Neuronal stem cell (in vitro differentiated cells): ENCODE measurements around the gene SPEM2.
A peak's percentile ranks its signal among the peaks of the same experiment; 100 is the strongest.

Experiments used
- DNase-seq: peaks from one replicate; pipeline ENCODE4 v3.0.0-alpha.2; 2013; ENCODE audit warnings: low spot score
- H2AFZ ChIP-seq: one replicate; pipeline ENCODE4 v1.6.1; 2013; ENCODE audit warnings: mild to moderate bottlenecking, low read length, inconsistent platforms
- H2AK5ac ChIP-seq: 2 replicates; pipeline ENCODE4 v1.6.1; 2013; ENCODE audit warnings: low read depth, mild to moderate bottlenecking, inconsistent platforms, low read length, moderate library complexity, mixed read lengths
- H2BK120ac ChIP-seq: 2 replicates; pipeline ENCODE4 v1.6.1; 2013; ENCODE audit warnings: low read depth, mild to moderate bottlenecking, inconsistent platforms, low read length, moderate library complexity, mixed read lengths
- H2BK12ac ChIP-seq: one replicate; pipeline ENCODE4 v1.6.1; 2013; ENCODE audit warnings: low read length, inconsistent platforms
- H2BK15ac ChIP-seq: 2 replicates; pipeline ENCODE4 v1.6.1; 2013; ENCODE audit warnings: mild to moderate bottlenecking, low read length, inconsistent platforms, mixed read lengths
- H2BK5ac ChIP-seq: one replicate; pipeline ENCODE4 v1.6.1; 2013; ENCODE audit warnings: inconsistent platforms, mild to moderate bottlenecking, low read length, moderate library complexity
- H3K14ac ChIP-seq: one replicate; pipeline ENCODE4 v1.6.1; 2013; ENCODE audit warnings: low read length, inconsistent platforms
- H3K18ac ChIP-seq: 2 replicates; pipeline ENCODE4 v1.6.1; 2013; ENCODE audit warnings: low read length, inconsistent platforms
- H3K23ac ChIP-seq: 2 replicates; pipeline ENCODE4 v1.6.1; 2013; ENCODE audit warnings: low read depth, mild to moderate bottlenecking, mixed read lengths, low read length, inconsistent platforms; ENCODE audit not compliant: poor library complexity
- H3K27ac ChIP-seq: replicated peaks from 3 replicates; pipeline ENCODE4 v1.5.1; 2013; ENCODE audit warnings: low read length, inconsistent platforms
- H3K27me3 ChIP-seq, 3 experiments: 2 replicates each; pipeline ENCODE4 v1.6.1; 2013; ENCODE audit warnings: low read length in 3 of 3, mild to moderate bottlenecking in 2 of 3, inconsistent platforms in 1 of 3, low read depth in 1 of 3, mixed read lengths in 1 of 3, moderate library complexity in 1 of 3; ENCODE audit not compliant: control insufficient read depth in 3 of 3, insufficient read depth in 3 of 3
- H3K36me3 ChIP-seq, 2 donors: replicated peaks in 1 of 2; 2 replicates each; pipeline ENCODE4 v1.6.1; 2013; ENCODE audit warnings: low read length in 2 of 2; ENCODE audit not compliant: control insufficient read depth in 2 of 2, insufficient read depth in 2 of 2
- H3K4ac ChIP-seq: 2 replicates; pipeline ENCODE4 v1.6.1; 2013; ENCODE audit warnings: inconsistent platforms, mild to moderate bottlenecking, low read length, moderate library complexity
- H3K4me1 ChIP-seq, 2 donors: 1 replicate in 1 of 2; 2 replicates in 1 of 2; pipeline ENCODE4 v1.6.1; 2013; ENCODE audit warnings: low read length in 2 of 2, low read depth in 1 of 2; ENCODE audit not compliant: control insufficient read depth in 2 of 2, insufficient read depth in 1 of 2
- H3K4me2 ChIP-seq: one replicate; pipeline ENCODE4 v1.6.1; 2013; ENCODE audit warnings: mild to moderate bottlenecking, low read length, inconsistent platforms; ENCODE audit not compliant: insufficient read depth, poor library complexity, severe bottlenecking
- H3K4me3 ChIP-seq, 2 donors: 2 replicates each; pipeline ENCODE4 v1.5.1; 2013; ENCODE audit warnings: low read length in 2 of 2, mild to moderate bottlenecking in 2 of 2, inconsistent platforms in 1 of 2, moderate library complexity in 1 of 2
- H3K79me1 ChIP-seq: one replicate; pipeline ENCODE4 v1.6.1; 2013; ENCODE audit warnings: low read depth, mild to moderate bottlenecking, inconsistent platforms, low read length, moderate library complexity
- H3K9ac ChIP-seq: one replicate; pipeline ENCODE4 v1.6.1; 2013; ENCODE audit warnings: mild to moderate bottlenecking, low read depth, low read length, inconsistent platforms; ENCODE audit not compliant: poor library complexity
- H3K9me3 ChIP-seq, 2 donors: replicated peaks in 1 of 2; 2 replicates each; pipeline versions ENCODE3 to v1.6.1; 2013; ENCODE audit warnings: low read length in 2 of 2, mild to moderate bottlenecking in 2 of 2, inconsistent platforms in 1 of 2, low read depth in 1 of 2, mixed read lengths in 1 of 2, moderate library complexity in 1 of 2; ENCODE audit not compliant: control insufficient read depth in 2 of 2, insufficient read depth in 1 of 2
- H4K8ac ChIP-seq: one replicate; pipeline ENCODE4 v1.6.1; 2013; ENCODE audit warnings: low read depth, mild to moderate bottlenecking, inconsistent platforms, low read length, moderate library complexity
- H4K91ac ChIP-seq: one replicate; pipeline ENCODE4 v1.6.1; 2013; ENCODE audit warnings: low read length, low read depth, mild to moderate bottlenecking, inconsistent platforms; ENCODE audit not compliant: poor library complexity
- WGBS, 2 donors: extraction: QIAGEN DNeasy Blood & Tissue Kit; methylation state at CpG; one replicate each; pipeline ENCODE4 v1.1.7; 2013; ENCODE audit warnings: missing lambda C conversion rate in 2 of 2, mixed read lengths in 1 of 2; ENCODE audit not compliant: insufficient read length in 2 of 2, insufficient replicate concordance in 1 of 2; ENCODE audit errors: extremely low coverage in 2 of 2; 5-methylcytosine and 5-hydroxymethylcytosine counted together

Gene SPEM2

DNA sequence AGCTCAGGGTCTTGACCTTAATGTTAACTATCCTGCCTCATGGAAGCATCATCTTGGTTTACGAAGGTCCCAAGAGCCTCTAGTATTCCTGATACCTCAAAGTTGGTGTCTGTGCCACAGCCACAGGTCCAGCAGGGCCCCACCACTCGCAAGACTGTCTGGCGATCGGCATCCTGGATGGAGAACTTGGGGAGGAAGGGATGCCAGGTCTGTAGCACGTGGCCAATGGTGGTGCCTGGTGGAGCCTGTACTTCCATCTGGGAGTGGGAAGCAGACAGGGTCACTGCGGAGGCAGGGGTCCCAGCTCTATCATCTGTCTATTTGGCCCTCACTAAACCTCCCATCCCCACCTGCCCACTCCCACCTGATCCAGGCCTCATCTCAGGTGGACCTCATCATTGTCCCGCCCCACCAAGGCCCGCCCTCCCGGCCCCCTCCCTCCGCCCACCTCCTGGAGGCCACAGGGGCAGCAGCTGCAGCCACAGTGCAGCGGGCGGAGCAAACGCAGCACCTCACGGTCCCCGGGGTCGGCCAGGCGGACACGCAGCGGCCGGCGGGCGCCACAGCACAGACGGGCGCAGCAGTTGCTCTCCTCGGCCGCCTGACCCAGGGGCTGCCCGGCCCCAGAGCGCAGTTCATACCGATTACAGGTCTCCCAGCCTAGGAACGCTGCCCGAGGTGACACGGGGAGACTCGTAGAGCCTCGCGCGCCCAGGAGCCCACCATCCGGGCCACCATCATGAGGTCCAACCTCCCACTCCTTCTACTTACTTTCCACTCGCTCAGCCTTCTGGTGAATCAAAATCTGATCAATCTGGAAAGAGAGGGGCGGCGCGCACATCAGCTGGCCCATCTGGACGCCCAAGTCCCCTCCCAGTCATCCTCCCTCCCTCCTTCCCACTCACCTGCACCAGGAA, 32.5 kb upstream of the SPEM2 start:
- no peak overlapping the region for H2BK5ac ChIP-seq
- H4K8ac ChIP-seq, result no peak overlapping the region
- no peaks in the 10 kb centered on the region for H3K27me3 ChIP-seq
- H2BK12ac ChIP-seq, result no peak overlapping the region
- H2AFZ ChIP-seq, result no peak overlapping the region
- peak overlapping the region; percentile 21 for H3K23ac ChIP-seq
- peaks cover 13 to 38% of the 10 kb centered on the region in 2 donors for H3K36me3 ChIP-seq
- WGBS, 2 donors, result no CpG with 5 or more reads among the region's 42 CpGs
- H2BK15ac ChIP-seq, result no peak overlapping the region
- no peak overlapping the region for H4K91ac ChIP-seq
- DNase-seq, result no peak
- H3K4me2 ChIP-seq, result peak overlapping the region; percentile 99
- H3K27ac ChIP-seq, result no peak overlapping the region
- peak overlapping the region; percentile 56 to 88 for H3K4me3 ChIP-seq
- no peak overlapping the region for H3K9ac ChIP-seq
- H3K4ac ChIP-seq, result no peak overlapping the region
- peak overlapping the region; percentile 94 for H3K18ac ChIP-seq
- H2BK120ac ChIP-seq, result no peak overlapping the region
- peaks cover 3 to 7% of the 10 kb centered on the region in 2 donors for H3K4me1 ChIP-seq
- peaks cover 0 to 1% of the 10 kb centered on the region in 2 donors for H3K9me3 ChIP-seq
- peak overlapping the region; percentile 83 for H2AK5ac ChIP-seq
- no peak overlapping the region for H3K14ac ChIP-seq
- H3K79me1 ChIP-seq, result no peaks in the 10 kb centered on the region

DNA sequence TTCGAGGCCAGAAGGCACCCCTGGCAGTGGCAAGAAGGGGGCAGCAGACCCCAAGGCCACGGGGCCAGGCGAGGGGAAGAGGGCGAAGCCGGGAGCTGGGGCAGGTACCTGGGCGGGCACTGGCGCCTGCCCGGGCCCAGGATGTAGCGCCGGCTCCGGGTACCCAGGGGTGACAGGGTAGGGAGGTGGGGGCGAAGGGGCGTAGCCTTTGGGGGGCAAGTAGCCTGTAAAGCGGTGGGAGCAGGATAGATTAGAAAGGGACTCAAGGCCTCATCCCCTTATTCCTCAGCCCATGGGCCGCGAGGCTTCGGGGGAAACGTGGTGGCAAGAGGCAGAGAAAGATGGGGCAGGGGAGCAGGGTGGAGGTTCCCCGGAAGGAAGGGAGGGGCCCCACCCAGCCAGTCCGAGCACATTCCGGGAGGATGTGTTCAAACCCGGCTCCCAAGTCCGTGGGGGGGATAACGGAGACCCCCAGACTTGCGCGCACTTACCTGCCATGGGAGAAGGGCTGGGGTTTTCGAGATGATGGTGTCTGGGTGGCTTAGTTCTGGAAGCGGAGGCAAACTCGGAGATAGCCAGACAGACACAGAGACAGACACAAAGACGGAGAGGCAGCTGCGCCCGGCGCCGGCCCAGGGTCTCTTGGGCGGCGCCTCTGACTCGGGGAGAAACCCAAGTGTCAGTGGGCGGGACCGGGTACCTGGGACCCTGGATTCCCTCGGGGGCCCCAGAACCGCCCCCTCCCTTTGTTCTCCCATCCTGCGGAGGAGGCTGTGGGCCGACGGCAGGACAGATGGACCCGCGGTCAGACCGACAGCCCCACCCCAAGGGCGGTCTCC, 31.6 kb upstream of the SPEM2 start:
- Histone ChIP-seq H4K91ac (no peak overlapping the region), H3K14ac (no peak overlapping the region), H3K4me2 (peak overlapping the region; percentile 99), H2AK5ac (peak overlapping the region; percentile 64), H3K27me3 (no peaks in the 10 kb centered on the region), H3K9ac (peak overlapping the region; percentile 82), H3K36me3 (peaks cover 13 to 35% of the 10 kb centered on the region in 2 donors), H3K4ac (peak overlapping the region; percentile 78), H3K79me1 (no peaks in the 10 kb centered on the region), H3K27ac (no peak overlapping the region), H3K9me3 (peaks cover 0 to 1% of the 10 kb centered on the region in 2 donors), H2AFZ (peak overlapping the region; percentile 97), H3K23ac (peak overlapping the region; percentile 21), H4K8ac (no peak overlapping the region), H3K4me1 (peaks cover 3 to 7% of the 10 kb centered on the region in 2 donors), H2BK15ac (no peak overlapping the region), H3K18ac (peak overlapping the region; percentile 91), H3K4me3 (peak overlapping the region; percentile 56 to 88), H2BK12ac (no peak overlapping the region), H2BK5ac (peak overlapping the region; percentile 100), H2BK120ac (peak overlapping the region; percentile 82)
- DNase-seq, result no peak
- WGBS, 2 donors, result no CpG with 5 or more reads among the region's 48 CpGs

DNA sequence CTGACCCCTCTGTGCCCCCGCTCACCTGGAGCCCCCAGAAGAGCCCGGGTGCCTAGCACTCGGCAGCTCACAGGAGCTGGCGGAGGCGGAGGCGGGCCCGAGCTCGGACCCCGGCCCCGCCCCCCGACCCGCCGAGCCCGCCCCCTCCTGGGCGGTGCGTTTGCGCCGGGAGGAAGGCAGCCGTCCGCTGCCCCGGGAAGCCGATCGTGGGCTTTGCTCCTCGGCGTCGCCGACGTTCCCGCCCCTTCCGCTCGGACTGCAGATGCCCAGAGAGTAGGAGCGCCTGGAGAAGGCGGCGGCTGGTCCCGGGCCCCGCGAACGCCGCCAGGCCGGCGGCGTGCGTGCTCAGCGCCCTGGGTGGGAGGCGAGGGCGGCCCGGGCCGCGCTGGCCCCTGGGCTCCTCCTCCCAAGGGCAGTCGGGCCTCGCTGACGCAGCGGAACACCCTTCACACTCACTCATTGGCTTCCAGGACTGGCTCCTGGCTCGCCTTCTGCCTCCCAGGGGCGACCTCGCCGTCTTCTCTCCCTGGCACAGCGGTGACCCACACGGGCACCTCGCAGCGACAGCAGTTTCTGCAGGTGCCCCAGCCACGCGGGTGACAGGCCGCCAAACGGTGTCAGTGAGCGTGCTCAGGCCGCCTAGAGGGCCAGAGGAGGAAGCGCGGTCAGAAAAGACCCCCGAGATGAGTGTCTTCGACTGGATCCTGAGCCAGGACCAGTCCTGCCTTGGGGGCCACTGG, 30.8 kb upstream of the SPEM2 start, which contains the start of gene PLSCR3:
Gene PLSCR3 (minus strand): TSS at position 74 of the 740 bp plus-strand sequence. CDS start 415 bp downstream, outside the sequence.
- Histone ChIP-seq H3K14ac (peak within 1 kb of the TSS; percentile 94), H3K9me3 (peaks cover 0 to 1% of the 10 kb centered on the region in 2 donors), H3K23ac (peak within 1 kb of the TSS; percentile 73), H4K91ac (no peak within 1 kb of the TSS), H4K8ac (no peak within 1 kb of the TSS), H3K27ac (peak within 1 kb of the TSS; percentile 94), H2BK120ac (peak within 1 kb of the TSS; percentile 82), H3K4me1 (peaks cover 3 to 7% of the 10 kb centered on the region in 2 donors), H2AFZ (peak within 1 kb of the TSS; percentile 97), H3K4me3 (peak within 1 kb of the TSS; percentile 56 to 88), H2AK5ac (peak within 1 kb of the TSS; percentile 83), H2BK12ac (no peak within 1 kb of the TSS), H2BK15ac (peak within 1 kb of the TSS; percentile 94), H3K36me3 (peaks cover 9 to 28% of the 10 kb centered on the region in 2 donors), H3K27me3 (no peaks in the 10 kb centered on the region), H2BK5ac (peak within 1 kb of the TSS; percentile 100), H3K4ac (peak within 1 kb of the TSS; percentile 78), H3K79me1 (no peaks in the 10 kb centered on the region), H3K9ac (peak within 1 kb of the TSS; percentile 96), H3K4me2 (peak within 1 kb of the TSS; percentile 99), H3K18ac (peak within 1 kb of the TSS; percentile 94)
- peak; percentile 77 for DNase-seq
- no CpG with 5 or more reads among the region's 71 CpGs for WGBS, 2 donors
